Stimulated activated CD4-positive, alpha-beta T cell treated with anti-CD3 and anti-CD28 coated beads, TNF-alpha, amount 100 ng/mL, for 4 hours (primary cell): ENCODE results near the gene BHLHA9.
"Not testable (repeated sequence)": the region's sequence is repeated elsewhere in the genome, so short reads cannot be mapped to it uniquely, and the experiment has no call there.

Experiments used
- DNase-seq, 3 experiments: peaks; one replicate each; pipeline ENCODE4 v3.0.0-alpha.2; 2020; ENCODE audit warnings: low read depth in 3 of 3

BHLHA9 gene

GRCh38 chr17:1300371-1300905 lies 30.2 kb downstream of the BHLHA9 start:
- no peak for DNase-seq

- DNase-seq, result no peak
These were observed 31.3 kb downstream of the BHLHA9 start for GRCh38 chr17:1301546-1301945.

DNA sequence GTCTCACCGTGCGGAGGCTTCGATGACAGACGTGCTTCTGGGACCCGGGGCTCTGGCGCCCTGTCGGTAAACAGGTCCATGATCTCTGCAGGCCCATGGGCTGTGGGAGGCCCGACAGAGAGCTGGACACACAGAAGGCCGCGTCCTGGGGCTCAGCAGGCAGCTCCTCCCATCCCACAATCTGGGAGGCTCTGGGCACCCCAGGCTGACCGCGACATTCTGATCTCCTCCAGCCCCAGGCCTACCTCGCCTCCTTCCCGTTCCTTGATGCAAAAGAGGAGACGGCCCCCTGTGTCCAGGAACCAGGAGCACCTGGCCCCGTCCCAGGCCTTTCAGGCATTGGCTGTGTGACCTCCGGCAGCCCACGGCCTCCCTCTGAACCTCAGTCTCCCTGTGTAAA lies 32.5 kb downstream of the BHLHA9 start:
- DNase-seq, result no peak

- no peak for DNase-seq
These were observed 34.3 kb downstream of the BHLHA9 start for GRCh38 chr17:1304522-1304921.

DNA sequence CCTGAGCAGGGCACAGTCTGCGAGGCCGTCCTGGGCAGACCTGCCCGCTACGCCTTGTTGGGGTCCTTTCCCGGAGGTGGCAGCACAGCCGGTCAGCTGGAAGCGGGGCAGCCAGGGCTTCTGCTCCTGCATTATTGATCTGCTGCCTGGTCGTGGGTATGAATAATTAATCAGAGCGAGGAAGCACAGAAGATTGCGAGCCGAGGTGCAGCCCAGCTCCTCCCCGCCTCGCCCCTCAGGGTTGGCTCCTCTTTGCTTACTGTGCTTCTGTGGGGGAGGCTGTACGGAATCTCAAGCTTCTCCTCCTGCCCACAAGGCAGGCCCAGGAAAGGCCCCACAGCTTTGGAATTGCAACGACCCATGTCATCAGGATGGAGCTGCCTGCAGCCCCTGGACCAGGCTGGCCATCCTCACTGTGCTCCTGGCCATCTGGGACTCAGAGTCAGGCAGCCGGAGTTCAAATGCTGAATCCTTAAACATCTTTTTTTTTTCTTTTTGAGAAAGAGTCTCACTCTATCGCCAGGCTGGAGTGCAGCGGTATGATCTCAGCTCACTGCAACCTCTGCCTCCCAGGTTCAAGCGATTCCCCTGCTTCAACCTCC lies 34.8 kb downstream of the BHLHA9 start:
- no peak for DNase-seq

DNA sequence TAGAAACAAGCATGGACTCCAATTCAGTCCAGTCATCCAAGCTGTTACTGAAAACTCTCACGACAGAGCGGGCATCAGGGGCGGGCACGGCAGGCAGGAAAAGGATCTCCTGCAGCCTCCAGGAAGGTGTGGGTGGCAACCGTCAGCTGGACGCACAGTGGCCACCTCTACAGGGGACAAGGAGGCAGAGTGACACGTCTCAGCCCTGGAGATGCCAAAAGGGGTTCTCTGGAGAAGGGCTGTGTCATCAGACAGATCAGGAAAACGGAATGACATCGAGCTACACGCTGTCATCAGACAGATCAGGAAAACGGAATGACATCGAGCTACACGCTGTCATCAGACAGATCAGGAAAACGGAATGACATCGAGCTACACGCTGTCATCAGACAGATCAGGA lies 37.6 kb downstream of the BHLHA9 start:
- not testable (repeated sequence) for DNase-seq

- no peak for DNase-seq
These were observed 42.1 kb downstream of the BHLHA9 start for GRCh38 chr17:1312261-1312870.

- no peak for DNase-seq
These were observed 43.2 kb downstream of the BHLHA9 start for GRCh38 chr17:1313270-1314005.

DNA sequence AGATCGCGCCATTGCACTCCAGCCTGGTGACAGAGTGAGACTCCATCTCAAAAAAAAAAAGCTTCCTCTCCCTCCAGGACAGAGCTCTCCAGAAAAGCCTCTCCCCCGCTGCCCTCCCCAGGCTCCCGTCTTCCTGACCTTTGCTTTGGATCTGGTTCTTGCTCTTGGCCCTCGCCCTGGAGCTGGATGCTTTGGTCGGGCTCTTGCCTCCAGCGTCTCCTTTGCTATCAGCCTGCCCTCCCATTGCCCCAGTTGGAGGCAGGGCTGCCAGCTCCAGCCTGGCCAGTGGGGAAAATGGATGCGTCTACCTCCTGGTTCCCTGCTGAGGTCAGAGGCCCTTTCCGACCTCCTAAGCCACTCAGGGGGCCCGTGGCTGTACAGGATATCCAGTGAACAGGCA lies 45.2 kb downstream of the BHLHA9 start:
- no peak for DNase-seq

GRCh38 chr17:1315891-1316403 lies 45.7 kb downstream of the BHLHA9 start:
- DNase-seq, result no peak
